GM19455 (cell line): ENCODE results near the gene DIP2C.
"Not testable (repeated sequence)": the region's sequence is repeated elsewhere in the genome, so short reads cannot be mapped to it uniquely, and the experiment has no call there.

Experiments used
- ATAC-seq: cut with Tn5 transposase; IDR thresholded peaks from one replicate; pipeline ENCODE4 v1.9.1; 2021; ENCODE audit not compliant: unreplicated experiment

The DIP2C gene

DNA sequence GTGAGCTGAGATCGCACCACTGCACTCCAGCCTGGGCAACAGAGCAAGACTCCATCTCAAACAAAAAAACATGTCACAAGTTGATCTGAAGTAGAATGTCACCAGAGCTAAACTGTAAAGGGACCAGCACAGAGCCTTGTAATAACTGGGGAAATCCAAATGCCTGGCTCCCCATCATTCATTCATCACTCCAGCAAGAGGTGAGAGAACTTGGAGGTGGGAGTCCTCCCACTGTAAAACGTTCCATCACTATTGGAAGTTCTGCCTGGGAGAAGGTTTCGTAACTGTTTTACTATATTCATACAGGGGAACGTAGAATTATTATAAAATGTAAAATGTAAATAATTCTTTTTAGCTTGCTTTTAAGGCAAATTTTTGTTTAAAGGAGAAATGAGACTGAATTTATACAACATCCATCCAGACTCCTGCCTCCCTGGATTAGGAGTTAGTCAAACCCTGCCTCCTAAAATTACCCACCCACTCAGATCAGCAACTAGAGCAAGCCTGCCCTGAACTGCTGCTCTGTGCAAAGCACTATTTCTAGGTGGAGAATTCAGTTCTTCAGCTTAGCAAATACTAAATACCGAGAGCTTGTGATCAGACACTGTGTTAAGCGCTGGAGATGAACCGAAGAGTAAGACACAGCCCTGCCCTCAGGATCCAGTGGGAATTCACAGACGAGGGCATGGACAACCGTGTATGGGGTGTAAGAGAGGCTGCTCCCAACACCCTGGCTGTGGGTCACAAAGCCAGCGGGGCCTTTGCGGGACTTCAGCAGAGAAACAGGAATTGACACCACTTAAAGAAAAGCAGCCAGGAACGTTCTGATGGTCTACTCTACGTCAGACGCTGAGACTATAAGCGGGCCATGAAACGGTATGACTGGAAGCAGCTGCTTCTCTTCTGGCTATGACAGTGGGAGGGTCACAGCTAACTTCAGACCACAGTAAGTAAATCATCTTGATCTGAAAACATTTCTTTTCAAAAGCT is 345.9 kb downstream of the DIP2C start:
- ATAC-seq, result no peak

DNA sequence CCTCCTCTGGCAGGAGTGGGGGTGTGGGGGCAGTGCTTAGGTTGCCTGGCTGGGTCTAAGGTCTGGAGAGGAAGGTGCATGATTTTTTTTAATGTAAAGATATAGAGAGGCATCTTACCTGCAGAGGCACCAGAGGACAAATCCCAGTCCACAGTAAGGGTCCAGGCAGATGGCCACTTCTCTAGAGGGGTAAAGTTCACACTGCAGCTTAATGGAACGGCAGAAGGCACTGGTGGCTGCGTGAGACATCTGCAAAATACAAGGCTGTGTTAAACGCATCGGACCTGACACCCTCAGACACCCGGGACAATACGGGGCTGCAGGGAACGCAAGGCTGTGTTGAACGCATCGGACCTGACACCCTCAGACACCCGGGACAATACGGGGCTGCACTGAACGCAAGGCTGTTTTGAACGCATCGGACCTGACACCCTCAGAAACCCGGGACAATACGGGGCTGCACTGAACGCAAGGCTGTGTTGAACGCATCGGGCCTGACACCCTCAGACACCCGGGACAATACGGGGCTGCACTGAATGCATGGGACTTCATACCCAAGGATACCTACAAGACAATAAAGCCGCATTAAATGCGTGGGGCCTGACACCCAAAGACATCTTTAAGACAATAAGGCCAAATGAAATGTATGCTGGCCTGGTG is 348.3 kb downstream of the DIP2C start:
- ATAC-seq, result no peak

DNA sequence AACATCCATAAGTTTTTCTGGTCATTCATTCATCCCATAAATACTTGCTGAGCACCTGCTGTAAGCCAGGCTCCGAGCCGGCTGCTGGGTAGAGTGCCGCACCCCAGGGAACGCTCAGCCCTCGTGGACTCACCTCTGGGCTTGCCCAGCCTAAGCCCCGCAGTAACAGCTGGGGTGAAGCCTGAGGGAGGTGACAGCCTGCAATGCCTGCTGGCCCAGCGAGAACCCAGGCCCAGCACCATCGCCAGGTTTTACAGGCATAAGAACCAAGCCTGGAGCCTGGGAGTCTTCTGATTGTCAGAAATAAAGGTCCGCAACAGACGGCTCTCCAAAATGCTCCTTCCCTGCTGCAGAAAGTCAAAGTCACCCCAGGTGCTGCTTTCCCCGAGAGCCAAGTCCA is 348.8 kb downstream of the DIP2C start:
- no peak for ATAC-seq

DNA sequence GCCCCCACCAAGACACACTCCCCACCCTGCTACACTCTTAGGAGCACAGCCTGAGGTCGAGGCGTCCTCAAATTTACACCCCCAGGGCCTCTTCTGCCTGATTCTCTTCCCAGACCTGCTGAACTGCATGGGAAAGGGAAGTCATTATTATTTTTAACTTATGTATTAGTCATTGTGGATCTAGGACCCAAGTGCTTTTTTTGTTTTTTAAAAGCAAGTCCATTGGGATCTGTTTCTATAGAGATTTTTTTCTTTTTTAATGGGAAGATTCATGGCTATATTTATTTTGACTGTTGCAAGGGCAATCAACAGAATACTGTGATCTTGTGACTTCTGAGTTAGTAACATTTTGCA is 350.5 kb downstream of the DIP2C start:
- ATAC-seq, result no peak

DNA sequence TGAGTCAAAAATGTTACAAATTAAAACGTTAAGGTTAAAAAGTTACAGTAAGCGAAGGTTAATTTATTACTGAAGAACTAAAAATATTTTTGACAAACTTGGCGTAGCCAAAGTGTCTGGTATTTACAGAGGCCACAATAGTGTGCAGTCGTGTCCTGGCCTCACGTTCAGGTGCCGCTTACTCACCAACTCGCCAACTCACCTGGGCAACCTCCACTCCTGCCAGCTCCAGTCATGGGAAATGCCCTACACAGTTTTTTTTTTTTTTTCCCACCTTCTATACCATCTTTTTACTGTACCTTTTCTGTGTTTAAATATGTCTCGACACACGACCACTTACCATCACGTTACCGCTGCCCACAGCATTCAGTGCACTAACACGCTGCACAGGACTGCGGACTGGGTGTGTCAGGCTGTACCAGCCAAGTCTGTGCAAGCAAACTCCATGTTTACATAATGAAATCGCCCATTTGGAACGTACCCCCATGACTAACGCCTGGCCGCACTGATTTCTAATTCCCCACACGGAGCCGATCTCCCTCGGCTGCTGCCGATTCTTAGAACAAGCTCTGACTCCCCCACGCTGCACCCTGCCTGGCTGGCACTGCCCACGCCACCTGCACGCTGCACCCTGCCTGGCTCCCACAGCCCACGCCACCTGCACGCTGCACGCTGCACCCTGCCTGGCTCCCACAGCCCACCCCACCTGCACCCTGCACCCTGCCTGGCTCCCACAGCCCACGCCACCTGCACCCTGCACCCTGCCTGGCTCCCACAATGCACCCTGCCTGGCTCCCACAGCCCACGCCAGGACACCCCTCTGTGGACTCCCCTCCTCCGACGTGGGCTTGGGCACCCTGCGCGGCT is 351.1 kb downstream of the DIP2C start:
- ATAC-seq, result no peak

DNA sequence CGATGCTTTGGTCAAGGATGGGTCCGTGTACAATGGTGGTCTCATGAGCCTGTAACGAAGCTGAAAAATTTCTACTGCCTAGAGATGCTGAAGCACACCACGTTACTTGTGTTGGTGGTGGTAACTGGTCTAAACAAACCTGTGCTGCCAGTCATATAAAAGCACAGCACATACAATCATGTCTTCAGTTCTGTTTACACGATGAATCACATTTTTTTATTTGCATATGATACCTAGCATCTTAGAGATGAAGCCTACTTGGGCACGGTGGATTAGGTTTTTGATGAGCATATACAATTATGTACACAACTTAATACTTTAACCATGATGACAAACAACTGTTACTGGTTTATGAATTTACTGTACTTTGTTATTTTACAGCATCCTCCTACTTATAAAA is 353.2 kb downstream of the DIP2C start:
- no peak for ATAC-seq

DNA sequence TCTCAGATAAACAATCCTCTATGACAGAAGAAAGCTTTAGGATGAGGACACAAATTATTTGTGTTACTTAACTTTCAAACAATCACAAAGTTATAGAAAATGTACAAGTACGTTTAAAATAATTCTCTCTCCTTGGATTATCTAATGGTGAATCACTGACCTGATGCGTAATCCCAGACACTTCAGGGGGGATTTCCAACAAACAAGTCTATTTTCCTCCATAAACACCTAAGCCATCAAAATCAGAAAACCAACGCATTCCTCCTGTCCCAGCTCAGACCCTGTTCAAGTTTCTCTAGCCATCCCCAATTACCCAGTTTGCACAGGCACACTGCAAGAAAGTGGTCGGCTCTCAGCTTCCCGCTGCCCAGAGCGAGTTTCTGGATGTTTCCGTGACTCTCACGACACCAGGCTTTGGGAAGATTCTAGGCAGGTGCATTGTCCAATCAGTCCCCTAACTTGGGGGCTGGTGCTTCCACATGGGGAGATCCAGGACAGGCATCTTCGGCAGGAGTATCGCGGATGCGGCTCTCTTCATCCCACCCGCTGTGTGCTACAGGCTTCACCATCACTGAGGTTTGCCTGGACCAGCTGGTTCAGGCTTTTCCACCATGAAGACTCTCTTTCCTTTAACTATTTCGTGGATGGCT is 354.2 kb downstream of the DIP2C start:
- no peak for ATAC-seq

DNA sequence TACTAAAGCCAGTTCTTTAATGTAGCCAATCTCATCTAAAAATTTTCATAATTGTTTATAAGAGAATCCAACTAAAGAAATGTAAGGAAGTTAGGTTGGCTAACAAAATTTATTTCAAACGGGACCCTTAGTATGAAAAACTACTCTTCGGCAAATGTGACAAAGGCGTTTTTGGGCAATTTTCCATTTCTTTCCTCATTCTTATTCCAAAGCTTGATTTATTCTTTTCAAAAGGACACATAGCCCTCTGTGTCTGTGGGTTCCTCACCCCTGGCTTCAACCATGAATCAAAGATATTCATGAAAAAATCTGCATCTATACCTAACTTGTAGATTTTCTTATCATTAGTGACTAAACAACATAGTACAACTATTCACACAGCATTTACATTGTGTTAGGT is 358.3 kb downstream of the DIP2C start:
- ATAC-seq, result no peak

DNA sequence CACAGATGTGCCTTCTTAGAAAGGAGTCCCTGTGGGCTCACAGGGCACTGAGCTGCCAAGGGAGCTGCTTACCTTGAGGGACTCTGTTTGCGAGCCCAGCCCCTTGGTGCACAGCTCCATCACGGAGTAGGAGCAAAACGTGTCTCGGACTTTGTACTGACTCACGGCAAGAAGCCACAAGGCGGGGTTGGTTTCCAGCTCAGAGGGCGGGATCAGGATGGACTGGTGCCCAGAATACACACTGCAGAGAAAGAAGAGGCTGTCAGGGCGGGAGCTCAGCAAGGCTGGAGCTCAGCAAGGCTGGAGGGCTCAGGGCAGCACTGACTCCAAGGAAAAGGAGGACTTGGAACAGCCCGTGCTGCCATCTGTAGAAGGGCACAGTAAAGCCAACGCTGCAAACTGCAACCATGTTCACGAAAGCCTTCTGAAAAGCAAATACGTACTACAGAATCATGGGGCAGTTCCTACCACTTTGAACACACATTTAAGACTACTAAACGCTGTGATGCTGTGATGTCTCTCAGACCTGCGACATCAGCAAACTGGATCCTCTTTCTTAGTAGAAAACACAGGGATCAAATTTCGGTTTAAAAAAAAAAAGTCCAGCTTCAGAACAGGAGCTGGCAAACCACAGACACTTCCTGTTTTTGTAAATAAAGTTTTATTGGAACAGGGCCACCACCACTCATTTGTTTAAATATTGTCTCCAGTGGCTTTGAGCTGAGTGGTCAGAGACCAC is 359.9 kb downstream of the DIP2C start:
- ATAC-seq, result no peak

DNA sequence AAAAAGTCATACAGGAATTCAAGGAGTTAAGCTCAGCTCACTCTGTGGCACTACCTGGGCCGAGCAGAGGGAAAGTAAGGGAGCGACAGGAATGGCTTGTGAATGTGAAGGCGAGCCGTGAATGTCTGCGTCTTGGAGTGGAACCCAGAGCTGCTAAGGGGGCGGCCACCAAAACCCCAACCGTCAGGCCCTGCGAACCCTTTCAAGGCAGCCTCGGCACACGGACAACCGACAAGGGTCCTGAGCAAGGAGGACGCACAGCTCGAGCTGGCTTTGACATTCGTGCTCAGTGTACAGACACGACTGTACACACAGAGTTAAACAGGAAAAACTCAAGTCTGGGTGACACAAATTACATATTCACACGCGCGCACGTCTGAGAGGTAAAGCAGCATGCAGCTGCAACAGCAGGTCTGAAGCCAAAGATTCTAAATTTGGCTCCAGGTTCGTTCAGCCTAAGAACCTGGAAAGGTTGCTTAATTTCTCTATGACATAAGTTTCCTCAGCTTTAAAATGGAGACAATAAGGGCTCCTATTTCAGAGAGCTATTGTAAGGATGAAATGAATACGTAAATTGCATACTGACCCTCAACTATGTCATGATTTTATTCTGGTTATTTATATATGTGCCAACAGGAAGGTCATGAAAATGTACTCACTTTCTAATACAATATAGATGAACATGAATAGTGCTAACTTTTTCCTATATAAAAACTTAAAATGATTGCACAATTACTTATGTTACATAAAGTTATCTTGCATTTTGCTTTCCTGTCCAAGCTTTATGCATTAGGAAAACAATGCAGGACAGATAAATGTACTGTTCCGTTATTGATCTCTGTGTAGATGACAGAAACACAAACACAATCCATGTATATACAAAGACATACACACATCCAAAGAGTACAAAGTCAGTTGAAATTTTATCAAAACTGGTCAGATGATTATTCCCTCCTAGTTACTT is 361.3 kb downstream of the DIP2C start:
- ATAC-seq, result no peak

DNA sequence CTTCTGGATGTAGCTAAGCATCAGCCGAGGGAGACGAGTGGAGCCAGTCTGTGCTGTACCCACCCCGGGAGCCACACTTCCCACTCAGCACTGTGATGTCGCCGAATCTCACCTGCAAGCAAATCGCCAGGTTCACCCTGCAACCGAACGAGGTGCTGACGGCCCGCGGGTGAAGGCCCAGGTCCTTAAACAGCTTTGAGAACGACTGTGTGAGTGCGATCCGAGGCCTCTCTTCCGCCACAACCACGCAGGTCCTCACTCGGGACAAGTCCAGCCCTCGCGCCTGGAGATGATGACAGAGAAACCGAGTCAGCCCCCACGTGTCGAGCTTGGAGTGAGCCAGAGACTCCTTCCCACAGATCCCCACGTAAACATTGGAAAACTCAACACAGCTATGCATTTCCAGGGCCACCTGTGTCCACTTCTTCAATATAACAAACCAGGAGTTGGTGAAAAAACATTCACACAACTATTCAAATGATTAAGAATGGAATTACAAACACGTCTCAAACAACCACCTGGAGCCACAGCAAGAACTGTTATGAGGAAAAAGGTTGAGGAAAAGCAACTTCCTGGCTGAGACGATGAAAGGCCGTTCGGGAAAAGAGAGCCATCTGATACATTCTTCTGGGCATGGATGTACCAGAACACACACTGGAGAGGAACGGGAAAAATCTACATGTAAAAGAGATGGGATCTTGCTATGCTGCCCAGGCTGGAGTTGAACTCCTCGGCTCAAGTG is 362.4 kb downstream of the DIP2C start:
- ATAC-seq, result no peak

DNA sequence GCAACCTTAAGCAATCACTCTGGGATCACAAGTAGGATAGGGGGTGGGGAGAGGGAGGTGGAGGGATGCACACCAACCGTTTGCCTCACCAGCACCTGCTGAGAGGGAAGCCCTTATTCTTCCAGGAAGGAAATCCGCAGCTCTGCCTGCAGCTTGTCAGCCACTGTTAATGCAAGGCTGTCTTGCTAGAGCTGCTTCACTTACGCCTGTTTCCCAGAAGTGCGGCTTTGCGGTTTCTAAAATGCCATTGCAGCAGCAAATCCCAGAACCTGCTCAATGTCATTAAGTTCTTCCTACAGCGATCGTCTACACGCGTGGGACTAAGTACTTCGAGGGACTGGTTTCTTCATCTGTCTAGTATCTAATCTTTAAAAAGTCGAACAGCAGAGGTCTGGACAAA is 363.1 kb downstream of the DIP2C start:
- ATAC-seq, result no peak

DNA sequence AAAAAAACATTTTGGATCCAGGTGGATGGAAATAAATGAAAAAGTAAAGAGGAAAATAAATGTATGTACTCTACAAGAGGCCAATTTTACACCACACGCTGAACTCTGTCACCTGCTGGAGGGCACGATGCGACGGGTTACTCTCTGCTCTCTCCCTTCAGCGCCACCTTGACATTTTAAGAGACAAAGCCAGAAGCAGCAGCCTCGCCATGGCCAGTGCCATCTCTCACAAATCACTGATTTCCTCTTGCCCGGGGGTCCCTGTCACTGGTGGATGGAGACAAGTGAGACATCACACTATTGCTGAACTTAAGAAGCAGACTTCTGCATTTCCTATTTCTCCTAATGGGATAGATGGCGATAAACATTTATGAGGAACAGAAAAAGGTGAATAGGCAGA is 364.2 kb downstream of the DIP2C start:
- no peak for ATAC-seq

DNA sequence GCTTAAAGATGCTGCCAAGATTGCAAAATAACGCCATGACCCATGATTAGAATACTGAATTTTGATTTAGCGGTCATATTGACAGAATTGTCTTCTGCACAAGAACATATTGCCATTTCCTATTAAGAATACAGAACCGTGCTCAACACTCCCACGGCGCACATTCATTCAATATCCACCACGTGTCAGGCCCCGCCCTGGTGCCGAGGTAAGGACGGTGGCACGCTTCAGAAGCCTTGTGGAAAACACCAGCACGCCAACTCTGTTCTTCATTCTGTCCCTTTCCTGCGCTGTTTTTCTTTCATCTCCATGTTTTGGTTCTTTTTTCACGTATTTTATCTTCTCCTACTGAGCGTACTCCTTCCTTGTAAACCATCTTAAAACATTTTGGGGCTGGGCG is 364.9 kb downstream of the DIP2C start:
- ATAC-seq, result no peak

DNA sequence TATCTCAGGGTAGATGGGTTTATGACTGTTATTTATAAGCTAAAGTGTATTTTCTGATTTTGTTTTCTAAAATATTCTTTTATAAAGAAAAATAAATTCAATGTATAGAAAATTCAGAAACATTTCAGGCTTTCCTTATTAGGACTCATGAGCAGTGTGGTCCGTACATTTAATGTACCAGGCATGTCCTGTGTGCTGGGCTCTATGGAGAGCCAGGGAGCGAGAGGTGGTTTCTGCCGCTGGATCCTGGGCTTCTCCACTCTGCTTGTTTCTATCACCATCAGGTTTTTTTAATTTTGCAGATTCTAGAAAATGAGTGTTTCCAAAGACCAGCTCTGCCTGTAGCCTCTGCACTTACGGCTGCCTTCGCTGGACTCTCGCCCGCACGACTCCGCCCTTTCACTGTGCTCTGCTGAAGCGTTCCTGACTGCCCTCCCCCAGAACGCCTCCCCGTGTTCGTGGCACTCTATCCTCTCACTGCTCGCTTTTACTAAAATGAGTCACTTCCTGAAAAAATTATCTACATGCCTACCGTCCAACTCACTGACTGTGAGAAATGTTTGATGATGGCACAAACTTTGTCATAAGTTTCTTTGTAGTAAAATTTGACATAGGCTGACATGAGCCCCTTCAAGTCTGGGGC is 365.7 kb downstream of the DIP2C start:
- peak; percentile 92 for ATAC-seq

DNA sequence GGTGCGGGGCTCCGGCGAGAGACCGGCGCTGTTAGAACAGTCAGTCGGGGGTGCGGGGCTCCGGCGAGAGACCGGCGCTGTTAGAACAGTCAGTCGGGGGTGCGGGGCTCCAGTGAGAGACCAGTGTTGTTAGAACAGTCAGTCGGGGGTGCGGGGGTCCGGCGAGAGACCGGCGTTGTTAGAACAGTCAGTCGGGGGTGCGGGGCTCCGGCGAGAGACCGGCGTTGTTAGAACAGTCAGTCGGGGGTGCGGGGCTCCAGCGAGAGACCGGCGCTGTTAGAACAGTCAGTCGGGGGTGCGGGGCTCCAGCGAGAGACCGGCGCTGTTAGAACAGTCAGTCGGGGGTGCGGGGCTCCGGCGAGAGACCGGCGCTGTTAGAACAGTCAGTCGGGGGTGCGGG is 366.4 kb downstream of the DIP2C start:
- not testable (repeated sequence) for ATAC-seq

DNA sequence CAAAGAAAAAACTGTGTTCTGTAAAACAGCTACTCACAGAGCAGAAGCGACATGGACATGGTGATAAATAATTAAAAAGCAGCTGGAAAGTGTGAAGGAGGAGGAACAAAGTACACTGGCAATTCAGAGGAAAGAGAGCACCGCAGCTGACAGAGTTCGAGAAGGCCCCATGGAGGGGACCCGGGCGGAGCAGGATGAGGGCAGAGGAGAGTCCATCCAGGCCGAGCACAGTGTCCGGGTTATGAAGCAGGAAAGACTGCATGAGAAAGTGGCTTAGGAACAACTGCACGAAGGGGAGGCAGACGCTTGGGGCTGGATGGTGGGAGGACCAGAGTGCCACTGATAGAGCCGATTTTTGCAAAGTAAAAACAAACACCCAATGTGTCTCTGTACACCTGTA is 368.7 kb downstream of the DIP2C start:
- no peak for ATAC-seq

DNA sequence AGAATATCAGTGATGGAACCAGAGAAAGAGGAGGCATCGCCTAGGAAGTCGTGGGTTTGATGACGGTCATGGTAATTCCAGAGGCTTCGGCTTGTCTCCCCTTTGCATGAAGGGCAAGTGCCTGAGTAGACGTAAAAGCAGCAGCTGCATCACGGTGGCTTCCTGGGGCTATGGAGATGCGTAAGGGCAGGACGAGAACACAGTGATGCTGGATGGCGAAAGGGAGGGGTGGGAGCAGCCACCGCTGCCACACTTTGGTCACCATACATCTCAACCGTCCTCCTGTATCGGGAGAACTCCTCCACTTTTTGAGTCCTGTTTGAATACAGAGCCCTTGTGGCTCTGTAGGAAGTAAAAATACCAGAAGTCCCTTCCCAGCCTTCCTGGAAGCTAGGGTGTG is 371.5 kb downstream of the DIP2C start:
- ATAC-seq, result no peak
